Endothelial cell (in vitro differentiated cells): ENCODE measurements around the gene TAPBP. TPM values are rescaled to one million over a fixed set of nuclear protein-coding genes. Genes with fewer than 3 reads are reported as not detected.
"Not testable (repeated sequence)": the region's sequence is repeated elsewhere in the genome, so short reads cannot be mapped to it uniquely, and the experiment has no call there.

Experiments used
- DNase-seq: peaks from one replicate; pipeline ENCODE4 v3.0.0; 2021; ENCODE audit warnings: low spot score
- H3K27ac Mint-ChIP-seq: one replicate; pipeline ENCODE4 v1.8.0; 2021; ENCODE audit warnings: mixed read lengths, inconsistent platforms; ENCODE audit not compliant: unreplicated experiment
- H3K27me3 Mint-ChIP-seq: one replicate; pipeline ENCODE4 v1.8.0; 2021; ENCODE audit warnings: mild to moderate bottlenecking, moderate library complexity, mixed read lengths, inconsistent platforms; ENCODE audit not compliant: unreplicated experiment
- H3K36me3 Mint-ChIP-seq: one replicate; pipeline ENCODE4 v1.8.0; 2021; ENCODE audit warnings: mild to moderate bottlenecking, low read depth, mixed read lengths, inconsistent platforms; ENCODE audit not compliant: unreplicated experiment
- H3K4me1 Mint-ChIP-seq: one replicate; pipeline ENCODE4 v1.8.0; 2021; ENCODE audit warnings: mild to moderate bottlenecking, mixed read lengths, inconsistent platforms; ENCODE audit not compliant: unreplicated experiment
- H3K4me3 Mint-ChIP-seq: one replicate; pipeline ENCODE4 v1.8.0; 2021; ENCODE audit warnings: mild to moderate bottlenecking, mixed read lengths, inconsistent platforms; ENCODE audit not compliant: unreplicated experiment
- H3K9me3 Mint-ChIP-seq: one replicate; pipeline ENCODE4 v1.8.0; 2021; ENCODE audit warnings: mixed read lengths, inconsistent platforms; ENCODE audit not compliant: unreplicated experiment
- total RNA-seq: library from RNA; stranded (reverse); fragmentation: NEBNext Ultra II Directional; extraction: Animal tissue kit (Norgen Biotek cat#: 25700); gene quantifications from one replicate; pipeline ENCODE4 v1.2.1, GENCODE V29; 2021; ENCODE audit not compliant: unreplicated experiment
- TF ChIP-seq, protein P1 (sequence below): fragments of 200-600 bp; sonication (generic); IDR thresholded peaks from one replicate; pipeline ENCODE4 v1.5.0; 2021; ENCODE audit warnings: antibody characterized with exemption; ENCODE audit not compliant: unreplicated experiment

Gene TAPBP
- total RNA-seq, 1 donor from 2014 or later: 57.1 TPM

DNA sequence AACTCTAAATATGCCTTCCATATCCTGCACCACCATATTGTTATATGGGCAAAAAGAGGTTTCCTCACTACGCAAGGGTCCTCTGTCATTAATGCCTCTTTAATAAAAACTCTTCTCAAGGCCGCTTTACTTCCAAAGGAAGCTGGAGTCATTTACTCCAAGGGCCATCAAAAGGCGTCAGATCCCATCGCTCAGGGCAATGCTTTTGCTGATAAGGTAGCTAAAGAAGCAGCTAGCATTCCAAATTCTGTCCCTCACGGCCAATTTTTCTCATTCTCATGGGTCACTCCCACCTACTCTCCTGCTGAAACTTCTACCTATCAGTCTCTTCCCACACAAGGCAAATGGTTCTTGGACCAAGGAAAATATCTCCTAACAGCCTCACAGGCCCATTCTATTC is 33.9 kb upstream of the TAPBP start:
- no peaks in the 10 kb centered on the region for H3K9me3 Mint-ChIP-seq
- DNase-seq: no peak
- no peak overlapping the region for H3K4me3 Mint-ChIP-seq
- peaks cover 17% of the 10 kb centered on the region for H3K4me1 Mint-ChIP-seq
- peaks cover 3% of the 10 kb centered on the region for H3K27me3 Mint-ChIP-seq
- TF ChIP-seq, protein P1, sequence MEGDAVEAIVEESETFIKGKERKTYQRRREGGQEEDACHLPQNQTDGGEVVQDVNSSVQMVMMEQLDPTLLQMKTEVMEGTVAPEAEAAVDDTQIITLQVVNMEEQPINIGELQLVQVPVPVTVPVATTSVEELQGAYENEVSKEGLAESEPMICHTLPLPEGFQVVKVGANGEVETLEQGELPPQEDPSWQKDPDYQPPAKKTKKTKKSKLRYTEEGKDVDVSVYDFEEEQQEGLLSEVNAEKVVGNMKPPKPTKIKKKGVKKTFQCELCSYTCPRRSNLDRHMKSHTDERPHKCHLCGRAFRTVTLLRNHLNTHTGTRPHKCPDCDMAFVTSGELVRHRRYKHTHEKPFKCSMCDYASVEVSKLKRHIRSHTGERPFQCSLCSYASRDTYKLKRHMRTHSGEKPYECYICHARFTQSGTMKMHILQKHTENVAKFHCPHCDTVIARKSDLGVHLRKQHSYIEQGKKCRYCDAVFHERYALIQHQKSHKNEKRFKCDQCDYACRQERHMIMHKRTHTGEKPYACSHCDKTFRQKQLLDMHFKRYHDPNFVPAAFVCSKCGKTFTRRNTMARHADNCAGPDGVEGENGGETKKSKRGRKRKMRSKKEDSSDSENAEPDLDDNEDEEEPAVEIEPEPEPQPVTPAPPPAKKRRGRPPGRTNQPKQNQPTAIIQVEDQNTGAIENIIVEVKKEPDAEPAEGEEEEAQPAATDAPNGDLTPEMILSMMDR: no peak
- no peaks in the 10 kb centered on the region for H3K36me3 Mint-ChIP-seq
- H3K27ac Mint-ChIP-seq: no peak overlapping the region

DNA sequence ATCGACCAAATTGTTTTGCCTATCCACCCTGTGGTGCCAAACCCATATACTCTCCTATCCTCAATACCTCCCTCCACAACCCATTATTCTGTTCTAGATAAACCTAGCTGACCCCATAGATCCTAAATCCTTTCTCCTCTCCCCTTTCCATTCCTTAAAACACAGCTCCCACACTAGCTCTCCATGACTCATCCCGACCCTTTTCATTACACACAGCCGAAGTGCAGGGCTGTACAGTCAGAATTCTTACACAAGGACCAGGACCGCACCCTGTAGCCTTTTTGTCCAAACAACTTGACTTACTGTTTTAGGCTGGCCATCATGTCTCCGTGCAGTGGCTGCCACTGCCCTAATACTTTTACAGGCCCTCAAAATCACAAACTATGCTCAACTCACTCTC is 33.1 kb upstream of the TAPBP start:
- H3K27ac Mint-ChIP-seq, H3K27me3 Mint-ChIP-seq, H3K4me3 Mint-ChIP-seq, H3K36me3 Mint-ChIP-seq, DNase-seq, H3K9me3 Mint-ChIP-seq: not testable (repeated sequence)
- H3K4me1 Mint-ChIP-seq: peaks cover 17% of the 10 kb centered on the region

DNA sequence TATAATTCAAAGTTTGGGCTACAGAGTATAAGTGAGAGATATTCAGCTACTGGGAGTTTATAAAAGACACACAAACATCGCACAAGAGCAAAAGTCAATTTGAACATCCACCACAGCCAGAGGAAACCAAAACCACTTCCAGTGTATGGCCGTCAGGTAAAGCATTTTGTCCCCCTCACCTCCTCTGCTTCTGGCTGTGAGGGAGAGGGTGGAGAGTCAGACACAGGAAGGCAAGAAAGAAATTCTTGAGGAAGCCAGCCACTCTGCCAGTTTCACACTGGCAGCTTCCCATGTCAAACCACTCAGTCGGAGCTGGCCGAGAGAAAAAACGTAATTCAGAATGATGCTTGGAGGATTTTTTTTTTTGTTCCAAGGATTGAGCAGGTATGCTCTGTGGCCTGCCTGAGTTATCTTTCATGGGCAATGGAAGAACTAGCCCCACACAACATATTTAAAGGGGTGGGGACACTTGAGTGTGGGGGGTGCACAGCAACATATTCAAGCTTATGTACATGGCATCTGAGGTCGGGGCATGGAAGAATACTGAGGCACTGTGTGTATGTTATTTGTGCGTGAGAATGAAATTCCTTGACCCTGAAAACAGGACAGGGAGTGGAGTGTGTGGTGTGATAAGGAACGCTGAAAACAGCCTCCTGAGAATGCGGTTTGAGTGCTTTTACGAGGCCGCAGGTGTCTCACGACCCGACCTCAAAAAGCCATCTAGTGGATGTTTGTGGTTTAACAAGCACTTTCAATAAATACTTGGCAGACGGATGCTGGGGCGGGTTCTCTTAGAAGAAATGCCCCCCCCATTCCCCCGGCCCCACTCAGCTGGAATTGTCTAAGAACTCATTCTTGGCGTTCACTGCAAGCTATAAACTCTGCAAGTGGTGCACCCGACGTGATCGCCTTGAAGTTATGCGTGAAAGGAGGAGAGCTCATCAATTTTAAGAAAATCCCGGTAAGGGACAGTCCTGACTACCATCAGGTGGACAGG is 31.1 kb upstream of the TAPBP start:
- Mint-ChIP-seq H3K27ac (peak overlapping the region; percentile 22), H3K9me3 (no peaks in the 10 kb centered on the region), H3K36me3 (no peaks in the 10 kb centered on the region), H3K27me3 (peaks cover 3% of the 10 kb centered on the region), H3K4me1 (peaks cover 17% of the 10 kb centered on the region), H3K4me3 (no peak overlapping the region)
- DNase-seq: peak; percentile 41
- TF ChIP-seq, protein P1: peak; percentile 82

DNA sequence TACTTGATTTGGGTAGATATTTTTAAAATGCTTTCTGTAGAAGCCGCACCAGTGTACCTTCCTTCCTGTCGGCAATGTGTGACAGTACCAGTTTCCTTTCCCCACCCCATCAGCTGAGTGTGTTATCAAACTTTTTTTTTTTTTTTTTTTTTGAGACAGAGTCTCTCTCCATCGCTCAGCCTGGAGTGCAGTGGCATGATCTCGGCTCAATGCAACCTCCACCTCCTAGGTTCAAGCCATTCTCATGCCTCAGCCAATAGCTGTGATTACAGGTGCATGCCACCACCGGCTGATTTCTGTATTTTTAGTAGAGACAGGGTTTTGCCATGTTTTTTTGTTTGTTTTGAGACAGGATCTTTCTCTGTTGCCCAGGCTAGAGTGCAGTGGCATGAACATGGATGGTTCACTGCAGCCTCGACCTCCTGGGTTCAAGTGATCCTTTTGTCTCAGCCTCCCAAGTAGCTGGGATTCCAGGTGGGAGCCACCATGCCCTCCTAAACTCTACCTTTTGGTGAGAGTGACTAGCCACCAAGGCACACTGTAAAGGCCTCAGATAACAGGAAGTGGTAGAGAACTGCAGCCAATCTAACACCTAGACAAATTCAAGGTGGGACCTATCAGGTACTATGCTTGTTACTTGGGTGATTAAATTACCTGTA is 30.2 kb upstream of the TAPBP start:
- H3K36me3 Mint-ChIP-seq: no peaks in the 10 kb centered on the region
- peaks cover 17% of the 10 kb centered on the region for H3K4me1 Mint-ChIP-seq
- H3K27me3 Mint-ChIP-seq: no peaks in the 10 kb centered on the region
- DNase-seq: no peak
- TF ChIP-seq, protein P1: no peak
- H3K9me3 Mint-ChIP-seq: no peaks in the 10 kb centered on the region
- no peak overlapping the region for H3K27ac Mint-ChIP-seq
- H3K4me3 Mint-ChIP-seq: no peak overlapping the region

DNA sequence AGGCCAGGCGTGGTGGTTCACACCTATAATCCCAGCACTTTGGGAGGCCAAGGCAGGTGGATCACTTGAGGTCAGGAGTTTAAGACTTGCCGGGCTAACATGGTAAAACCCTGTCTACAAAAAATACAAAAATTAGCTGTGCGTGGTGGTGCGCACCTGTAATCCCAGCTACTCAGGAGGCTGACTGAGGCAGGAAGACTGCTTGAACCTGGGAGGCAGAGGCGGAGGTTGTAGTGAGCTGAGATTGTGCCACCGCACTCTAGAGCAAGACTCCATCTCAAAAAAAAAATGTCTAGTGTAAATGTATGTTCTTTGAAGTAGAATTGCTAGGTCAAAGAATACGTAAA is 29.7 kb upstream of the TAPBP start:
- H3K36me3 Mint-ChIP-seq: not testable (repeated sequence)

DNA sequence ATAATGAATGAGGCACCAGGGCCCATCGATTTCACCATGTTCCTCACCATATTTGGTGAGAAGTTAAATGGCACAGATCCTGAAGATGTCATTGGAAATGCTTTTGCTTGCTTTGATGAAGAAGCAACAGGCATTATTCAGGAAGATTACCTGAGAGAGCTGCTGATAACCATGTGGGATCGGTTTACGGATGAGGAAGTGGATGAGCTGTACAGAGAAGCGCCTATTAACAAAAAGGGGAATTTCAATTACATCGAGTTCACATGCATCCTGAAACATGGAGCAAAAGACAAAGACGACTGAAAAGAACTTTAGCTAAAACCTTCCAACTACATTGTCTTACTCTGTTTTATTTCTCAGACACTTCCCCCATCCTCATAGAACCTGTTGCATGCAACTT is 25.3 kb upstream of the TAPBP start:
- Mint-ChIP-seq H3K36me3 (no peaks in the 10 kb centered on the region), H3K9me3 (no peaks in the 10 kb centered on the region), H3K4me1 (peaks cover 6% of the 10 kb centered on the region), H3K4me3 (no peak overlapping the region), H3K27me3 (peaks cover 2% of the 10 kb centered on the region), H3K27ac (no peak overlapping the region)
- TF ChIP-seq, protein P1: no peak
- DNase-seq: no peak

More for the DNA sequence above, 29.7 kb upstream of the TAPBP start:
- DNase-seq, H3K27me3 Mint-ChIP-seq, H3K4me3 Mint-ChIP-seq, H3K27ac Mint-ChIP-seq, H3K9me3 Mint-ChIP-seq: not testable (repeated sequence)
- H3K4me1 Mint-ChIP-seq: peaks cover 17% of the 10 kb centered on the region
